Activated CD8-positive, alpha-beta memory T cell treated with anti-CD3 and anti-CD28 coated beads for 1 hour (primary cell): ENCODE measurements around the gene OR6A2.

ENCODE experiments used
- DNase-seq, 2 donors: peaks; one replicate each; pipeline ENCODE4 v3.0.0-alpha.2; 2020; ENCODE audit warnings: low read depth in 1 of 2; ENCODE audit errors: extremely low read depth in 1 of 2

OR6A2 gene

GRCh38 chr11:6757373-6757967 is 42.0 kb downstream of the OR6A2 start:
- DNase-seq, result peak in 1 of 2 donors; percentile 22

- DNase-seq, result no peak
Measured at GRCh38 chr11:6755953-6756347, 43.5 kb downstream of the OR6A2 start.

DNA sequence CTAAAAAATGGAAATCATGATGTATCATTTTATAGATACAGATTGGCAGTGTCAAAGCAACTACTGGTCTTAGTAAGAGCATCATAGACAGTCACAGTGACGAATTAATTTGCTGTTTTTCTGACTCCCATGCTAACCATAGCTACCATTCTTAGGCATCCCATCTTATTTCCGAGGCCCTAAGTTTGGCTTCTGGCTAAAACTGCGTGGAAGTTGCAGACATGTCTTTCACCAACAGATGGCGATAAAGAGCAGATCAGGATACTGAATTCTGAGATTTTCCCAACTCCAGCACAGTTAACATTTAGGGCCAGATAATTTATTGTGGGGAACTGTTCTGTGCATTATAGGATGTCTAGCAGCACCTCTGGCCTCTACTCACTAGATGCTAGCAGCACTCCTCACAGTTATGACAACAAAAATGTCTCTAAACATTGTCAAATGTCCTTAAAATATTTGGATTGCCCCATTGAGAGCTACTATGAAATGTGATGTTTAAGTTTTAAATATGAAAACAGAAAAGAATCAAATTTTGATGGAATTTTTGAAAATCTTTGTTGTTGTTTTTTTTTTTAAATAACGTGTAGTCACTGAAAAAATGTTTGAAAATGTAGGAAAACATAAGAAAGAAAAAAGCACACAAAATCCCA is 44.1 kb downstream of the OR6A2 start:
- no peak for DNase-seq

- DNase-seq, result no peak
Measured at GRCh38 chr11:6747097-6747668, 52.3 kb downstream of the OR6A2 start.

- no peak for DNase-seq
Measured at GRCh38 chr11:6746626-6747025, 52.9 kb downstream of the OR6A2 start.

- peak in 1 of 2 donors; percentile 14 for DNase-seq
Measured at GRCh38 chr11:6746086-6746618, 53.3 kb downstream of the OR6A2 start.

- no peak for DNase-seq
Measured at GRCh38 chr11:6745465-6746015, 53.9 kb downstream of the OR6A2 start.

DNA sequence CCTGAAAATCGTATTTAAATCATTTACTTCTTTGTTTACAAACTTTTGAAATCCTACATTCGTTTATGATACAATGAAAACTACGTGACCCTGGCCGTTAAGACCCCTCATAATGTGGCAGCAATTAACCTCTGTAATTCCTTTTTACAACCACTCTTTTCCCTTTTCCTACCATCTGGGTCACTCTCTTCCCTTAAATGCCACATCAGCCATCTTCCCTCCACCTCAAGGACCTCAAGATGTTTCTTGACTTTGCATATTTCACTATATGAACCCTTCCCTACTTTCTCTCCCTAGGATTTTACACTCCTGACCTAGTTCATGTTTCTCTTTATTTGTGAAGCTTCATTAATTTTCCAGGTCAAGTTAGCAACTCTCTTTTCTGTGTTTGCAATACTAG is 54.5 kb downstream of the OR6A2 start:
- no peak for DNase-seq

- no peak for DNase-seq
Measured at GRCh38 chr11:6742260-6742659, 57.2 kb downstream of the OR6A2 start.
